Measurements from ENCODE around the gene C21orf91.
A peak's percentile ranks its signal among the peaks of the same experiment; 100 is the strongest.

C21orf91 gene

GRCh38 chr21:17821121-17821520, 2.0 kb upstream of the C21orf91 start:
- H3K36me3 ChIP-seq (ENCODE audit: control insufficient read depth in 1 of 2, insufficient read depth in 2 of 2, low read length in 2 of 2): no peaks in the 10 kb centered on the region
- H3K79me1 ChIP-seq (ENCODE audit: low read length): peaks cover 13% of the 10 kb centered on the region
- no peak overlapping the region for H3K4me2 ChIP-seq (ENCODE audit: low read length)
- H4K91ac ChIP-seq (ENCODE audit: low read depth, low read length): peak overlapping the region; percentile 90
- H3K14ac ChIP-seq (ENCODE audit: low read length): no peak overlapping the region
- H3K27ac ChIP-seq (ENCODE audit: low read depth, low read length): no peak overlapping the region
- no peak overlapping the region for H2AK5ac ChIP-seq (ENCODE audit: low read length)
- peak overlapping the region; percentile 13 for H2BK12ac ChIP-seq (ENCODE audit: low read length)
- H3K9ac ChIP-seq (ENCODE audit: low read length): no peak overlapping the region
- no peak overlapping the region for H2AFZ ChIP-seq (ENCODE audit: insufficient read depth, low read length, poor library complexity)
- H3K9me3 ChIP-seq (ENCODE audit: insufficient read depth, low read depth, low read length): no peaks in the 10 kb centered on the region
- peak; percentile 87 to 90 for DNase-seq
- no CpG with 5 or more reads among the region's 3 CpGs for WGBS (ENCODE audit: extremely low coverage, insufficient coverage, insufficient read length)
- no peak overlapping the region for H4K12ac ChIP-seq (ENCODE audit: low read depth, low read length)
- peaks cover 11% of the 10 kb centered on the region for H3K79me2 ChIP-seq (ENCODE audit: control insufficient read depth, insufficient read depth, low read length, poor library complexity)
- no peaks in the 10 kb centered on the region for H3K27me3 ChIP-seq (ENCODE audit: insufficient read depth, low read length)
- peaks cover 0 to 3% of the 10 kb centered on the region in 2 experiments for H3K4me1 ChIP-seq (ENCODE audit: control insufficient read depth in 1 of 2, insufficient read depth in 2 of 2, low read length in 2 of 2)
- no peak overlapping the region for H2BK5ac ChIP-seq (ENCODE audit: low read depth, low read length, poor library complexity)
- no peak overlapping the region for H3K18ac ChIP-seq (ENCODE audit: low read length)
- no peak overlapping the region for H3K23ac ChIP-seq (ENCODE audit: low read length)
- no peak overlapping the region for H3K4me3 ChIP-seq (ENCODE audit: low read depth, low read length)
- H2BK120ac ChIP-seq (ENCODE audit: insufficient read depth, low read length, poor library complexity): peak overlapping the region; percentile 61
- H3K4ac ChIP-seq (ENCODE audit: low read depth, low read length): no peak overlapping the region
- H4K8ac ChIP-seq (ENCODE audit: low read depth, low read length): no peak overlapping the region

- no peaks in the 10 kb centered on the region for H3K9me3 ChIP-seq (ENCODE audit: insufficient read depth, low read depth, low read length)
- H3K14ac ChIP-seq (ENCODE audit: low read length): no peak overlapping the region
- DNase-seq: peak in 1 of 2 donors; percentile 47
- H3K4me1 ChIP-seq (ENCODE audit: control insufficient read depth in 1 of 2, insufficient read depth in 2 of 2, low read length in 2 of 2): peaks cover 0 to 3% of the 10 kb centered on the region in 2 experiments
- H2AK5ac ChIP-seq (ENCODE audit: low read length): no peak overlapping the region
- H2BK120ac ChIP-seq (ENCODE audit: insufficient read depth, low read length, poor library complexity): no peak overlapping the region
- peaks cover 11% of the 10 kb centered on the region for H3K79me2 ChIP-seq (ENCODE audit: control insufficient read depth, insufficient read depth, low read length, poor library complexity)
- H2BK5ac ChIP-seq (ENCODE audit: low read depth, low read length, poor library complexity): no peak overlapping the region
- H3K23ac ChIP-seq (ENCODE audit: low read length): no peak overlapping the region
- no peak overlapping the region for H2AFZ ChIP-seq (ENCODE audit: insufficient read depth, low read length, poor library complexity)
- H3K27me3 ChIP-seq (ENCODE audit: insufficient read depth, low read length): no peaks in the 10 kb centered on the region
- no peak overlapping the region for H4K91ac ChIP-seq (ENCODE audit: low read depth, low read length)
- no peak overlapping the region for H3K18ac ChIP-seq (ENCODE audit: low read length)
- no peak overlapping the region for H2BK12ac ChIP-seq (ENCODE audit: low read length)
- H3K4ac ChIP-seq (ENCODE audit: low read depth, low read length): no peak overlapping the region
- H3K9ac ChIP-seq (ENCODE audit: low read length): no peak overlapping the region
- H3K27ac ChIP-seq (ENCODE audit: low read depth, low read length): peak overlapping the region; percentile 91
- H3K4me2 ChIP-seq (ENCODE audit: low read length): peak overlapping the region; percentile 96
- H4K8ac ChIP-seq (ENCODE audit: low read depth, low read length): no peak overlapping the region
- H3K79me1 ChIP-seq (ENCODE audit: low read length): peaks cover 13% of the 10 kb centered on the region
- H3K36me3 ChIP-seq (ENCODE audit: control insufficient read depth in 1 of 2, insufficient read depth in 2 of 2, low read length in 2 of 2): peaks cover 0 to 3% of the 10 kb centered on the region in 2 experiments
- no CpG with 5 or more reads among the region's 6 CpGs for WGBS (ENCODE audit: extremely low coverage, insufficient coverage, insufficient read length)
- no peak overlapping the region for H3K4me3 ChIP-seq (ENCODE audit: low read depth, low read length)
- no peak overlapping the region for H4K12ac ChIP-seq (ENCODE audit: low read depth, low read length)
Measured at GRCh38 chr21:17819877-17820229, 697 bp upstream of the C21orf91 start.

GRCh38 chr21:17818186-17819113, 706 bp downstream of the C21orf91 start:
- H3K9ac ChIP-seq (ENCODE audit: low read length): peak overlapping the region; percentile 94
- H3K4ac ChIP-seq (ENCODE audit: low read depth, low read length): peak overlapping the region; percentile 76
- H3K36me3 ChIP-seq (ENCODE audit: control insufficient read depth in 1 of 2, insufficient read depth in 2 of 2, low read length in 2 of 2): peaks cover 3 to 4% of the 10 kb centered on the region in 2 experiments
- H3K4me2 ChIP-seq (ENCODE audit: low read length): peak overlapping the region; percentile 96
- peak overlapping the region; percentile 51 for H2BK12ac ChIP-seq (ENCODE audit: low read length)
- peaks cover 11% of the 10 kb centered on the region for H3K79me2 ChIP-seq (ENCODE audit: control insufficient read depth, insufficient read depth, low read length, poor library complexity)
- peak overlapping the region; percentile 89 for H2BK120ac ChIP-seq (ENCODE audit: insufficient read depth, low read length, poor library complexity)
- no CpG with 5 or more reads among the region's 56 CpGs for WGBS (ENCODE audit: extremely low coverage, insufficient coverage, insufficient read length)
- H3K14ac ChIP-seq (ENCODE audit: low read length): peak overlapping the region; percentile 93
- H3K23ac ChIP-seq (ENCODE audit: low read length): no peak overlapping the region
- peak overlapping the region; percentile 92 for H3K4me3 ChIP-seq (ENCODE audit: low read depth, low read length)
- peak overlapping the region; percentile 26 for H2AK5ac ChIP-seq (ENCODE audit: low read length)
- no peaks in the 10 kb centered on the region for H3K27me3 ChIP-seq (ENCODE audit: insufficient read depth, low read length)
- peak; percentile 23 to 47 for DNase-seq
- peak overlapping the region; percentile 91 for H3K27ac ChIP-seq (ENCODE audit: low read depth, low read length)
- H4K8ac ChIP-seq (ENCODE audit: low read depth, low read length): peak overlapping the region; percentile 99
- H3K79me1 ChIP-seq (ENCODE audit: low read length): peaks cover 13% of the 10 kb centered on the region
- H3K4me1 ChIP-seq (ENCODE audit: control insufficient read depth in 1 of 2, insufficient read depth in 2 of 2, low read length in 2 of 2): peaks cover 0 to 3% of the 10 kb centered on the region in 2 experiments
- peak overlapping the region; percentile 89 for H4K12ac ChIP-seq (ENCODE audit: low read depth, low read length)
- H3K9me3 ChIP-seq (ENCODE audit: insufficient read depth, low read depth, low read length): no peaks in the 10 kb centered on the region
- H2BK5ac ChIP-seq (ENCODE audit: low read depth, low read length, poor library complexity): peak overlapping the region; percentile 100
- peak overlapping the region; percentile 94 for H3K18ac ChIP-seq (ENCODE audit: low read length)
- peak overlapping the region; percentile 72 for H2AFZ ChIP-seq (ENCODE audit: insufficient read depth, low read length, poor library complexity)
- H4K91ac ChIP-seq (ENCODE audit: low read depth, low read length): peak overlapping the region; percentile 93

- DNase-seq: no peak
- Histone ChIP-seq H3K9ac (ENCODE audit: low read length) (no peak overlapping the region), H3K27me3 (ENCODE audit: insufficient read depth, low read length) (no peaks in the 10 kb centered on the region), H3K4ac (ENCODE audit: low read depth, low read length) (no peak overlapping the region), H3K4me1 (ENCODE audit: control insufficient read depth in 1 of 2, insufficient read depth in 2 of 2, low read length in 2 of 2) (no peaks in the 10 kb centered on the region), H2BK120ac (ENCODE audit: insufficient read depth, low read length, poor library complexity) (no peak overlapping the region), H3K27ac (ENCODE audit: low read depth, low read length) (no peak overlapping the region), H4K8ac (ENCODE audit: low read depth, low read length) (no peak overlapping the region), H3K79me2 (ENCODE audit: control insufficient read depth, insufficient read depth, low read length, poor library complexity) (peaks cover 1% of the 10 kb centered on the region), H3K9me3 (ENCODE audit: insufficient read depth, low read depth, low read length) (peaks cover under 1% of the 10 kb centered on the region), H2AFZ (ENCODE audit: insufficient read depth, low read length, poor library complexity) (no peak overlapping the region), H4K12ac (ENCODE audit: low read depth, low read length) (no peak overlapping the region), H3K79me1 (ENCODE audit: low read length) (no peaks in the 10 kb centered on the region), H3K4me2 (ENCODE audit: low read length) (no peak overlapping the region), H3K36me3 (ENCODE audit: control insufficient read depth in 1 of 2, insufficient read depth in 2 of 2, low read length in 2 of 2) (peaks cover 11 to 14% of the 10 kb centered on the region in 2 experiments), H3K14ac (ENCODE audit: low read length) (no peak overlapping the region), H3K4me3 (ENCODE audit: low read depth, low read length) (no peak overlapping the region), H2BK12ac (ENCODE audit: low read length) (no peak overlapping the region), H2AK5ac (ENCODE audit: low read length) (no peak overlapping the region), H2BK5ac (ENCODE audit: low read depth, low read length, poor library complexity) (no peak overlapping the region), H4K91ac (ENCODE audit: low read depth, low read length) (no peak overlapping the region), H3K23ac (ENCODE audit: low read length) (no peak overlapping the region), H3K18ac (ENCODE audit: low read length) (no peak overlapping the region)
- WGBS (ENCODE audit: extremely low coverage, insufficient coverage, insufficient read length): no CpG with 5 or more reads among the region's 2 CpGs
Measured at GRCh38 chr21:17813353-17813752, 5.8 kb downstream of the C21orf91 start.

Data from trophoblast cell (in vitro differentiated cells and primary cell).